ELF-1 (cell line): ENCODE data around the gene CALML3.

Source experiments
- DNase-seq: peaks from one replicate; pipeline ENCODE4 v3.0.0-alpha.2; 2016; ENCODE audit warnings: low read depth, low spot score

Gene CALML3

DNA sequence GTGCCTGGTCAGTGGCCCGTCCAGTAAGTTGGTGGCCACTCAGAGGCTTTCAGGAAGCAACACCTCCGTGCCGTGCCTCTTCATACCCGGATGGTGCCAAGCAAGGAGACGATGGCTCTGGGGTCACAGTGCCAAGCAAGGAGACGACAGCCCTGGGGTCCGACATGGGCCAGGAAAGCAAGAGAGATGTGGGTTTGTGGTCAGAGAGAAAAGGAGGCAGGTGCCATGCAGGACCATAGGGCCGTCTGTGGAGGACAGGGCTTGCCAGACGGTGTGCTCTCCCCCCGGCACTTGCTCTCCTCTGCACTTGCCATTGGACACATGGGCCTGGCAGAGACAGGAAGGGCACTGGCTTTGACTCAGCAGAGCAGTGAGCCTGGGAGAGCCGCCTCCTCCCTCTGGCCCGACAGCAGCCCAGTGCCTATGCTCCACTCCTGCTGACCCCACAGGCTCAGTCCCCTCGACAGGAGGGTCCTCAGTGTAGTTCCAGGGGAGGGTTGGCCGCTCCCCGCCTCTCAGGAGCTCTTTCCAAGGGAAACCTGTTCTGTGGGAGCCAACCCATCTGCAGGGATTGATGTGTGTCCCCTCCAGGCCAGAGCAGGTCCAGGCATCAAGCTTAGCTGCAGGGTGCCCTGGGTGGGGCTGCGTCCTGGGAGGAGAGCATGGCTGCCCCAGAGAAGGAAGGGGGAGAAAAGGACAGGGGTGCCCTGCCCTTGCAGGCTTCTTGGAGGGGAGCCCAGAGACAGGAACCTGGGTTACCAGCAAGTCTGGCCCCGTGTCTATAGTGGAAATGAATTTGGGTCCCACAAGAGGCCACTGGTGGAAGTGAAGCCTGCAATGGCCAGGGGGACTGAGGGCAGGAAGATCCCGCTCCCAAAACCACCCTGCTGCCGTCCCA lies 17.8 kb upstream of the CALML3 start:
- DNase-seq = no peak

- no peak for DNase-seq
Measured at GRCh38 chr10:5507649-5508131, 17.1 kb upstream of the CALML3 start.

DNA sequence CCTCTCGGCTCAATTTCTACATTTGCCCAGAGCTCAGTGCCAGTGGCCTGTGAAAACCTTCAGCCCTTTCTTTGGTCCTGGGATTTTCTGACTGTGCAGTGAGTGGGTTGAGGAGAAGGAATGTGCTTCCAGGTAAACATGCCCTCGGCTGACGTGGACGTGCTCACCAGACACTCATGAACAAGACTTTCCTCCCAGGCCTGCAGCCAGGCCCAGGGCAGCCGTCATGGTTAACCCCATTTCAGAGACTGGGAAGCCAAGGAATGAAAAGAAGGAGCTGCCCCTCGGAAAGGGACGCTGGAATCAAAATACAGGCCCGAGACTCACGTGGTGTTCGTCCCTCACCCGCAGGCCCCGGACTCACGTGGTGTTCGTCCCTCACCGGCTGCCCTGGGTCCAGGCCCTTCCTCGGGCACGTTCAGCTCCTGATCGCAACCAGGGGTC lies 16.6 kb upstream of the CALML3 start:
- DNase-seq = no peak

GRCh38 chr10:5508786-5509185 lies 16.0 kb upstream of the CALML3 start:
- DNase-seq = no peak

GRCh38 chr10:5509236-5509635 lies 15.5 kb upstream of the CALML3 start:
- DNase-seq = no peak

GRCh38 chr10:5509691-5510090 lies 15.1 kb upstream of the CALML3 start:
- DNase-seq = no peak

DNA sequence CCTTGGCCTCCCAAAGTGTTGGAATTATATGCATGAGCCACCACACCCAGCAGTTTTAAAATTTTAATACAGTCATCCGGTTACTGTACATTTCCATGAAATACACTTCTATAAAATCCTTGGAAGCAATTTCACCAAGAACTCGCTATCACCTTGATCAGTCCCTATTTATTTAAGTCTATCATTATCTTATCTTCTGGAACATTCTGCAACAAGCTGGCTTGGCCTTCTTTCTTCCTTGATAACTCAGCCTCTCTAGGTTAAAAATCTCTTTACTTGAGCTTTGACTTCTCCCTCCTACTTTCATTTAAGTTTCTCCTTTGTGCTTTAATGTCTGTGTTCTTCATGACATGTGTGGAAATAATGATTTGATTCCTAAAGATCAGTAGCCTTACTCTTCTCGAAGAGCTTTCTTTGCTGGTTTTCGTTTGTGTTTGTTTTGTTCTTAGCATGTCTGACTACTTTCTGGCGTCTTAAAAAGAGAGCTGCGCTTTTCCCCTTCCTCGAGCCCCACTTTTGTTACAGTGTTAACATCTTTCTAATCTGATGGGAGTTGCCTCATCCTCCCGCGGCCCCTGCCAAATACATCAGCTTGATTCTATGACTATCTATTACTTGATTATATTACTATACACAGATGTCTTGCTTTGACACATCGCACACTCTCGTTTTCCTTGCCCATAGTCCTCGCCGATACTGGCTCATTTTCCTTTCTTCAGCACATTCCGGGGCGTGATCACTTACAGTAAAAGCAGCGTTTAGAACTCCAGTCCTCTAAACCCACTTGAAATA lies 14.3 kb upstream of the CALML3 start:
- no peak for DNase-seq

DNA sequence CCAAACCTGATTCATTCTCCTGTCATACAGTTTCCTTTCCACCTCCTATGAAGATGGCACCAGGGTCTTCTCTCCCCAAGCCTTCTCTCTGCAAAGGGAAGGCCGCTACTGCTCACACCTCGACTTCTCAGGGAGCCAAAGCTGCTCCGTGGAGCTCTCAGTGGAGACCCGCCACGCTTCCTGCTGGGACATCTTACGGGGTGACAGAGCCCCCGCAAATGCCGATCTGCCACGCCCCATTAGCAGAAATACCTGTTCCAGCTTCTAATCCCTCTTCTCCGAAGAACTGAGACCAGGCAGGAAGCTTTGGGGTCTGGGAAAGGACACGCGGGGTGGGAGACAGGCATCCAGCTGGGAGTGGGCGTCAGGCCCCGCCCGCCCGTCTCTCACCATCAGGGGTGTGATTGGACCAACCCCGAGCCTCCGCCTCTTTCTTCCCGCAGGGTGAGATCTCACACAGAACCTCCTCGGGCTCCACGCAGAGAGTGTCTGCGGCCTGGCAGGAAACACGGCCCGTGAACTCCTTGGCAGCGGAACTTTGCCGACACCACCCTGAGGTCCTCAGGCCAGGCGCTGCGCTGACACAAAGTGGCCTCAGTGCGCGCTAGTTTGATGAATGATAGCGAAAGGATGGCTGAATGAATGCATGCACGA lies 13.4 kb upstream of the CALML3 start:
- peak; percentile 24 for DNase-seq

GRCh38 chr10:5511885-5512280 lies 12.9 kb upstream of the CALML3 start:
- peak; percentile 20 for DNase-seq

GRCh38 chr10:5512331-5512730 lies 12.4 kb upstream of the CALML3 start:
- no peak for DNase-seq

- no peak for DNase-seq
Measured at GRCh38 chr10:5512881-5513612, 11.7 kb upstream of the CALML3 start.

DNA sequence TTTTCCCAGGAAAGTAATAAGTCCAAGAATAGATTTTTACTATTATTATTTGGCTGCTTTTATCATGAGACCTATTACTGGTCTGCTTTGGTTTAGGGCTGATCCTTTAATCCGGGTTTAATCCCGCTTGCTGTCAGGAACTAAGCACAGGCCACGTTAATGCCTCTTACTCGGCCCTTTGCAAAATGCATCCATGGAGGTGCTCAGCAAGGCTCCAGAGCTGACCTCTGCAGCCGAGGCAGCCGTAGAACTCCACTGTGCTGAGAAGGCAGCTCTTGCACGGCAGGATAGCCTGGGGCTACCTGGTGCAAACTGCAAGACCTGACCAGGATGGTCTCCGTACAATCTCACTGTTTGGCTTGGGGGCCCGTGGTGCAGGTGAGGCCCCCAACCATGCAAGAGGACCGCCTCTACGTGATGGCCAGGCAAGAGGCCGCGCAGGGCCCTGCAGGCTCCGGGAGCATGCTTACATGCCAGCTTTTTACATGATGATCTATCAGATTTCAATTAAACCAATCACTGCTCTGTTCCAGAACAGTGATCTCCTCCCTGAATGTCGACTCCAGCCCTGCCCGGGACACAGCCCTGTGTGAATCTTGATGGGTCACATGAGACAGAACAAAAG lies 10.4 kb upstream of the CALML3 start:
- peak; percentile 79 for DNase-seq

GRCh38 chr10:5515948-5516761 lies 8.6 kb upstream of the CALML3 start:
- DNase-seq = no peak

GRCh38 chr10:5517546-5517945 lies 7.2 kb upstream of the CALML3 start:
- no peak for DNase-seq

DNA sequence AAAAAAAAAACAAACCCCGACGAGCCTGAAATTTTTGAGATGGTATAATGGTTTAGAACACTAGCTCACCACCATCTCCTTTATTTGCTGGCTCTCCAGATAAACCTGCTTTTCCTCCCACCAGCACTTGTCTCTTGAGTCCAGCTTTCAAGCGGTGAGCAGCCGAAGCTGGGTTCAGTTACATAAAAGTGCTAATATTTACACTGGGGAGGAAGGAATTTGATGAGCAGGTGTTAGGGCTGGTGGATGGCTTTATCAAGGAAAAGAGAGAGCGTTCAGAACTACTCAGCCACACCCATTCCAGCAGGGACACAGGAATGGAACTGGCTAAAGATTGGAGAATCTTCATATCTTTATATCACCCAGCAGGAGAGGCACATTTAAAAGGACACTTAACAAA lies 6.6 kb upstream of the CALML3 start:
- DNase-seq = no peak

- DNase-seq = no peak
Measured at GRCh38 chr10:5519054-5519453, 5.7 kb upstream of the CALML3 start.

DNA sequence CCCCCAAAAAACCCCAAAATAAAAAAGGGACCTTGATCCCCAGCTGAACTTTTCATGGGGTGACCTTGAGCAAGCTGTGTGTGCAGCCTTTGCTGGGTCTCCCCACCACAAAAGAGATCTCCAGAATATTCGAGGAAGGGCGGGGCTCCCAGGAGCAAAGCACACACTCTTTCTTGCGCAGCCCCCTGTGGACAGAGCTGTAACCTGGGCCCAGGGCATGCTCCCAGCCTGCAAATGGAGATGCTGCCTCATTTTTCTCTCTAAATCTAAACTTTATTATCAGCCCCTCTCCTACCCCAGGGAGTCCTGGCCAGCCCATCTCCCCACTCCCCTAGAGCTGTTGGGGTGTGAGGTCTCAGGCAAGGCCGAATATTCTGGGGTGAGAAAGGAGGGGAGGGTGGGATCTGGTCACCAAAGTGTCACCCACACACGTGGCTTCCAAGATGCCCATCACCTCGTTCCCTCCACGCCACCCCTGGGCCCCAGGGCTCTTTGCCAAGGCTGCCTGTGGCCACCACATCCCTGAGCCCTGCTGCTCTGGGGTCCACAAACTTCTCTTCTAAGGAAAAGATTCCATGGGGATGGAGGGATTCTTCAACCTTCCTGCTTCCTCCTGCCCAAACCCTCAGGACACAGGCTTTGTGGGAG lies 1.7 kb upstream of the CALML3 start:
- DNase-seq = no peak

DNA sequence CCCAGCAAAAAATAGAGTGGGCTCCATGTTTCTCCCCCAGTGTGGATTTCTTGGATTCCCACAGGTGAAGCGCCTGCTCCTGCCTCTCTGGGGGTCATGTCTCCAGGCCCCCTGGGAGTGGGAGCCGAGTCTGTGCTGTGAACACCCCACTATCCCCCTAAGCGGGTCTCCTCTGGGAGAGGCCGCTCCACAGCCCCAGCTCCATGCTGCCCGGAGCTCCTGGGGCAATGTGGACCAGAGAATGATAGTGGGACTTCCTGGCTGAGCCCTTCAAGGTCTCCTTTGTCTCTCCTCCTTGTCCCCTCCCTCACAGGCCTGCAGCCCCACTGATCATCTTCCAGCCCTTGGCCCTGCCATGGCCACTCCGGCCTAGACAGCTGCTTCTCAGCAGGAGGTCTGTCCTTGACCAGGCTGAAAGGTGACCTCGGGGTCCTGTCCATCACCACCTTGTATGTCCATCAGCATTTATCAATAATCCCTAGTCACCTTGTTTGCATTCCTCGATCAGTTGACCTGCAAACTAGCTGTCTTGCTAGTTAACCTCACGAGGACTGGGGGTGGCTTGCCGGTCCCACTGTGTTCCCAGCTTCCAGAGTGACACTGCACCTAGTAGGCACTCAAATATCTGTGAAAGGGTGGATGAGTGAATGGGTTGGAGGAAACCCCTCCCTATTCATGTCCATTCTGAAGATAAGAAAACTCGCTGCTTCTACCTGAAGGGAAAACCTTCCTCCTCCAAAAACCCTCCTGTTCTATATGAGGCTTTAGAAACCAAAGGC lies 776 bp upstream of the CALML3 start:
- DNase-seq = no peak
